Posterior vena cava (tissue), 2 donors: ENCODE data around the gene STOM. TPM values are rescaled to one million over a fixed set of nuclear protein-coding genes. Genes with fewer than 3 reads are reported as not detected.
A peak's percentile ranks its signal among the peaks of the same experiment; 100 is the strongest.
"Not testable (repeated sequence)": the region's sequence is repeated elsewhere in the genome, so short reads cannot be mapped to it uniquely, and the experiment has no call there.

Source experiments
- DNase-seq: peaks from one replicate; pipeline ENCODE4 v3.0.0-alpha.2; 2020; ENCODE audit warnings: low spot score
- intact Hi-C, 2 donors: fragments of 100-400 bp; cut with DNase I; formaldehyde crosslinking; loops; one replicate each; pipeline versions ENCODE4 v1.14.1 to v1.14.2; 2022 to 2023
- total RNA-seq, 2 donors: library from RNA; stranded (reverse); fragmentation: NEBNext Ultra II Directional; extraction: Animal tissue kit (Norgen Biotek cat#: 25700); gene quantifications; one replicate each; pipeline ENCODE4 v1.2.1, GENCODE V29; 2021
- donor health status: DM: yes; HTN: yes; CAD: no.
- donor health status: DM: yes; HTN: yes; CAD: no.

The STOM gene
- total RNA-seq, 2 donors from 2014 or later, result 352 to 371 TPM

DNA sequence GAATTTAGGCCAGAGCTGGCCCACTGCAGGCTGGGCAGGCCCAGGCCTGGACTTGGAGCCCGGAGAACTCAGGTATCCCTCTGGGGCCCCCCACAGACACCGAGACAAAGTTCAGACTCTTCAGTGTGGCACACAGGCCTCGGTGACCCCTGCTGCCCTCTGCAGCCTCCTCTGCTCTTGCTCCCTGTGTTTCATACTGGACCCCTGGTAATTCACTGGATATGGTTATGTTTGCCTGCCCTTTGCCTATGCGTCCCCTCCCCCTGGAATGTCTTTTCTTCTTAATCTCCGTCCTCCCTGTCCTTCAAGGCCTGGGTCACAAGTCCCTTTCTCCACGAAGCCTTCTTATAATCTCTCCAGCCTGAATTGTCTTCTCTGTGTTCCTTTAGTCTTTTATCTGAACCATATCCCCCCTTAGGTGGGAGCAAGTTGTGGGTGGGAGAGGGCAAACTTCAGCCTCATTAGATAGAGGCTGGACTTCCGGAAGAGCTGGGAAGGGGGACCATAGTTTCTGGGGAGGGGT lies 72.0 kb downstream of the STOM start:
- intact Hi-C loops, result loop anchor here in 1 of 2 donors (2.0 kb wide), 1 partner anchor 17 kb away; no protein-coding TSS in a partner anchor
- DNase-seq, result no peak

- no peak for DNase-seq
- intact Hi-C loops, result no loop called here
Observed at GRCh38 chr9:121297389-121297788, 72.7 kb downstream of the STOM start.

- intact Hi-C loops, result no loop called here
Observed at GRCh38 chr9:121296213-121297127, 73.6 kb downstream of the STOM start.

DNA sequence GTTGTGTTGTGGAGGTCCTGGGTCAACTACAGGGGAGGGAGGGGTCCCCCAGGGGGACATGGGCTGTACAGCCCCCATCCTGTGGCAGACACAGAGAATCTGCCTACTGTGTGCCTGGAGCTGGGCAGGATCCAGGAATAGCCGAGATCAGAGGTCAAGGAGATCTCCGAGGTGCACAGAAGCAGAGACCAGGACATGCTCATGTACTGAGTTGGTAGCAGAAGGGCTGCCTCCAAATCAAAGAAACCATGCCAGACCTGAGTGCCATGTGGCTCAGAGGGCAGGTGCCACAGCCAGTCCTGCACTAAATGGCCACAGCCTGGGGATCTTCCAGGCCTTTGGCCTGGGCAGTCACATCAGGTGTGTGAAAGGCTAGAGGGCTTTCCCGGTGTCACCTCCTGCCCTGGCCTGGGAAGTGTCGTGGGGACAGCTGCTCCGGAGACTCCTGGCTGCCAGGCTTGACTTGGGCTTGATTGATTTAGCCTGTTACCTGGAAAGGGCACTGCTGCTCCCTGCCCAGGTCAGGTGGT lies 74.3 kb downstream of the STOM start:
- intact Hi-C loops, result no loop called here
- DNase-seq, result no peak

More at GRCh38 chr9:121296213-121297127, 73.6 kb downstream of the STOM start:
- DNase-seq, result peak; percentile 37

DNA sequence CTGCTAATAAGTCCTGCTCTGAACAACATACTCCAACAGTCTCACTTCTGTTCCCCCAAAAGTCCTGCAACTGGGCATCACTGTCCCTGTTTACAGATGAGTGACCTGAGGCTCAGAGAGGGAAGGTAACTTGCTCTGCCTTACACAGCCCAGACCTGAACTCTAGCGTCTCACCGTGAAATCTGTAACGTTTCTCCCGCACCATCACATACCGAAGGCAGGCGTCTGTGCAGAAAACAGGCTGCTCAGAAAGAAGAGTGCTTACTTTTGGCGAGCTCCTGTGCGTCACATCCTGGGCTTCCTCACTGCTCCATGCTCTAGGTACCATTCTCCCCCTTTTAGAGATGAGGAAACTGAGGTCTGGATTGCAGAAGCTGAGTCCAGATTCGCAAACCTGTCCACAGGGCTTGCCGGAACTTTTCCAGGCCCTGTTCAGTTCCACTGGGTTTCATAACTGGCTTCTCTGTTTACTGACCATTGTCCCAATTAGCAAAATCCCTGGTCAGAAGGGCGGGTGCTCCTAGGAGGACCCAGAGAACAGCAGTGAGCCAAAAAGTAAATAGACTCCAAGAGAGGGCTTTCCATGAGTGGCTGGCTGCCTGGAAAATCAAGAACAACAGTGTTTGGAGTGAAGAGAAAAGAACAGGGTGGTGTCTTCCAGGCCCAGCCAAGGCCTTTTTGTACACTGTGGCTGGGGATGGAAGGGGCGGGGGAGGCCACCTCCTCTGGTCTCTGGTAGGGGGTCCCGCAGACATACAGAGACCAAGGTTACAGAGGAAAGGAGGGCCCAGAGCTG lies 75.0 kb downstream of the STOM start:
- DNase-seq, result no peak

GRCh38 chr9:121294151-121294743 lies 75.8 kb downstream of the STOM start:
- intact Hi-C loops, result no loop called here
- DNase-seq, result peak; percentile 91

More for the DNA sequence above, 75.0 kb downstream of the STOM start:
- intact Hi-C loops, result no loop called here

DNA sequence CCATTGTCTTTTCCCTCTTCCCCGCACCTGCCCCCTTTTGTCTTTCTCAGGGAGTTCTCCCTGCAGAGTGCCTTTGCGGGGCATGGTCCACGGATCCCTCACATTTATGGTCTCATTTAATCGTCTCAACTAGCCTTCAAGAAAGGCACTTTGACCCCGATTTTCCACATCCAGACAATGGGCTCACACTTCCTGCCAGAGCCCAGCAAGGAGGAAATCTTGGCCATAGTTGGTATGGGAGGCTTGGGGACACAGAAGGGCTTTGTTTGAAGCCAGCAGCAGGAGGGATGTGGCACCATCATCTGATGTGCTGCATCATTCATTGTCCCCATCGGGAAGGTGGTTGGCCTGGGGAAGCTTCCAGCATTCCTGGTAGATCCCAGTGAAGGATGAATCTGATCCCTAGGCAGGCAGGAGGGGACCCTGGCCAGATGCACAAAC lies 77.2 kb downstream of the STOM start:
- intact Hi-C loops, result no loop called here
- DNase-seq, result no peak

- no peak for DNase-seq
- intact Hi-C loops, result no loop called here
Observed at GRCh38 chr9:121292051-121292450, 78.0 kb downstream of the STOM start.

DNA sequence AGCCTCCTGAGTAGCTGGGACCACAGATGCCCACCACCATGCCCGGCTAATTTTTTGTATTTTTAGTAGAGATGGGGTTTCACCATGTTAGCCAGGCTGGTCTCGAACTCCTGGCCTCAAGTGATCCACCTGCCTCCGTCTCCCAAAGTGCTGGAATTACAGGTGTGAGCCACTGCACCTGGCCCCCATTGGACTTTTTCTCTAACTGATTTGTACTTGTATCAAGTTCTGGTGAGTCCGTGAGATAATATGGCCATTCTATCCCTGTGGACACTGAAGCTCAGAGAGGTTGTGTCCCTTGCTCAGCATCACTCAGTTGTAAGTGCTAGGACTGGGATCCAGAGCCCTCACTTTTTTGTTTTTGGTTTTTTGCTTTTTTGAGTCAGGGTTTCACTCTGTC lies 78.5 kb downstream of the STOM start:
- intact Hi-C loops, DNase-seq: not testable (repeated sequence)

DNA sequence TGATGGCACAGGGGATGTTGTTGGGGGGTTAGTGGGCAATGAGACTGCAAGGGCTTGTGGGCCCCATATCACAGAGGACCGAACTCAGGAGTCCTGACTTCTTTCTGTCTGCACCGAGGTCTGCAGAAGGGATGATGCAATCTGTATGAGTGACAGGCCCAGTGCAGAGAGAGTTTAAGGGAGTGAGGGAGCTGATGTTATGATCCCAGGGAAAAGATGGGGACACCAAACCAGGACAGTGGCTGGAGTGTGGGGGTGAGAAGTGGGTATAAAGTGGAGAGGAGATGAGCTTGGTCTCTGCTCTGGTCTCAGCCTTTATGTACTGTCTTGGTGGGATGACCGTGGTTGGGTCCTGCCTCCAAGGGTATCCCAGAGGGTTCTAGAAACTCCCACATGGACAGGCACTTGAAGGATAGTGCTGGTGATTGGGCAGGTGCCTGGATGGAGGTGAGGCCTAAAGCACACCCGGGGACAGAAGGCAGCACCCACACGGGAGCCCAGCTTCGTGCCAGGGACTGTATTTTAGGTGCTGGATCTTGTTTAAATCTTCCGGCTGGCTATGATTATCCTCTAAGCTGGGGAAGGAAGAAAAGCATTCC lies 80.2 kb downstream of the STOM start:
- DNase-seq, result no peak
- intact Hi-C loops, result loop anchor here in 1 of 2 donors (10.0 kb wide), 1 partner anchor 75 kb away; no protein-coding TSS in a partner anchor

GRCh38 chr9:121289026-121289771 lies 80.9 kb downstream of the STOM start:
- intact Hi-C loops, result loop anchor here in 1 of 2 donors (10.0 kb wide), 1 partner anchor 76 kb away; no protein-coding TSS in a partner anchor
- no peak for DNase-seq

Other genes starting within 250 kb of the STOM start
- 10 to 100 TPM; 46.7 to 49.7 TPM for gene RAB14, start 168.4 kb downstream of the STOM start, total RNA-seq
- gene GSN, start 102.1 kb downstream of the STOM start, total RNA-seq, result 1,000 to 10,000 TPM in 1 of 2 donors, 100 to 1,000 TPM in 1; 590 to 1,544 TPM
- 10 to 100 TPM in 1 of 2 donors, 1 to 10 TPM in 1; 3.8 to 11.0 TPM for gene GGTA1, start 129.6 kb upstream of the STOM start, total RNA-seq